ENCODE measurements around the gene OVCH2.
"Not testable (repeated sequence)": the region's sequence is repeated elsewhere in the genome, so short reads cannot be mapped to it uniquely, and the experiment has no call there.

The OVCH2 gene

GRCh38 chr11:7670641-7671040 lies 35.6 kb downstream of the OVCH2 start:
- DNase-seq, result no peak

DNA sequence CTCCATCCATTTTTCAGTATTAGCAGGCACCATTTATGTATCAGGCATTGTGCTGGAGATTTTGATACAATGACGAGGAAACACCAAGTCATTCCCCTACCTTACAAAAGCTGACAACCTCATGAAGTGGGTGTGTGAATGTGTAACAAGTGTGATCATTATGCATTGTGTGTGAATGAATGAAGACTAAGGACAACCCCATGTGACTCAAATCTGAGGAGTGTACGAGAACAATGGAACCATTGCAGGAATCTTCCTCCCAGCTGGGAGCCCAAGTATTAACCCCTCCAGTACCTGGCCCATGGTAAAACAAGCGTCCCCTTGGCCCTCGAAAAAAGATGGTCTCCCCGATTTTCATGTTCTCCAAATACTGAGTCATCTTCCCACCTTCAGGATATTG lies 37.4 kb downstream of the OVCH2 start:
- DNase-seq, result no peak

DNA sequence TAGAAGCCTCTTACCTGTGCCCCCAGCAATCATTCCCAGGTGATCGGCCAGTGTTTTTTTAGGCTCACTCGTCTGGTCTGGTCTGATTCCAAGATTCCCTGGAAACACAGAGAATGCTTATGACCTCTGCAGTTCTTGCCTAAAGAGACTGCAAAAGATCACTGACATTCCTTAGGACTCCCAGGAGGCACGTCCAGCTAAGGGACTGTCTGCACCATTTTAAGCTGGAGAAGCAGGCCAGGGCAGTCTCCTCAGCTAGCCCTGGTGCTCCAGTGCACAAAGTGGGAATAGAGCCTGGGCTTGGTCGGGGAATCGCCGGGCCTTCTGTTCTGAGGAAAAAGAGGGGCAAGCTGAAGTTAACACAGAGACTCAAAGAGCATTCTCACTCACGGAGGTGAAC lies 37.8 kb downstream of the OVCH2 start:
- no peak for DNase-seq

DNA sequence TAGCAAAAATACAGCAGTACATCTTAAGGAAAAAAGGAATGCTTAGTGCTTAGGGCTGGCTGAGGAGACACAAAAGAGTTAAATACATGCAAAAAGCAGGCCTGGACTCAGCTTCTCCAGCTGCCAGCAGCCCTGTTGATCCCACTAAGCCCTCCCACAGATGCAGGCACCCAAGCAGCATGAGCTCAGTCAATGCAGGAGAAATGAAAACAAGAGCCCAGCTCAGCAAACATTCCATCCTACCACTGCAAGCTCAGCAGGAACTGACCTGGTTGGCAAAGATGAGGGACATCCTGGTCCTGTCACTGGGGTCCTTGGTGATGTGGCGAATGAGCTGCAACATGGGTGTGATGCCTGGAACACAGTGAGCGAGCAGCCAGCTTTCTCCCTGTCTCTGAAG lies 38.8 kb downstream of the OVCH2 start:
- no peak for DNase-seq

DNA sequence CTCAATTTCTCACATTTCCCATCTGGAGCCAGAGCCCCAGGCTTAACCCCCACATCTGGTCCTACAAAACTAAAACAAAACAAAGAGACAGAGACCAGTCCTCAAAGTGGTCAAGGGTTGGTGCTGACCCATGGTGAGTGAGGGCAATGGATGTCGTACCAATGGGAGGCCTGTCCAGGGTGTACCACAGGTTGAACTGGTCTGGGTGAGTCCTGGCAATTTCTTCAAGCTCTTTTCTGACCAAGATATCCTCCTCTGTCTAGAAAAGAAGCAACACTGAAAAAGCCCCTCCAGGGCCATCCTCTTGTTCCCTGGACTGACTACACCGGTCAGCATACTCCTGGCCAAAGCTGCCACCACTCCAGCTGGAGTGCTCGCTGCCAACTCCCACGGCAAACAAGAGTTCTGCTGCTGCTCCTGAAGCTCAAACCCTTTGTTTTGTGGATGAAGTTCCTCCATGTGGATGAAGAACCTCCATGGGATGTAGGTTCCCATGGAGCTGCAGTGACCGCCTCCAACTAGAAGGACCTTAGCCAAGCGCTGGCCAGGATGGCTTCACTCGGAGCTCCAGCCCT lies 39.9 kb downstream of the OVCH2 start:
- DNase-seq, result no peak

DNA sequence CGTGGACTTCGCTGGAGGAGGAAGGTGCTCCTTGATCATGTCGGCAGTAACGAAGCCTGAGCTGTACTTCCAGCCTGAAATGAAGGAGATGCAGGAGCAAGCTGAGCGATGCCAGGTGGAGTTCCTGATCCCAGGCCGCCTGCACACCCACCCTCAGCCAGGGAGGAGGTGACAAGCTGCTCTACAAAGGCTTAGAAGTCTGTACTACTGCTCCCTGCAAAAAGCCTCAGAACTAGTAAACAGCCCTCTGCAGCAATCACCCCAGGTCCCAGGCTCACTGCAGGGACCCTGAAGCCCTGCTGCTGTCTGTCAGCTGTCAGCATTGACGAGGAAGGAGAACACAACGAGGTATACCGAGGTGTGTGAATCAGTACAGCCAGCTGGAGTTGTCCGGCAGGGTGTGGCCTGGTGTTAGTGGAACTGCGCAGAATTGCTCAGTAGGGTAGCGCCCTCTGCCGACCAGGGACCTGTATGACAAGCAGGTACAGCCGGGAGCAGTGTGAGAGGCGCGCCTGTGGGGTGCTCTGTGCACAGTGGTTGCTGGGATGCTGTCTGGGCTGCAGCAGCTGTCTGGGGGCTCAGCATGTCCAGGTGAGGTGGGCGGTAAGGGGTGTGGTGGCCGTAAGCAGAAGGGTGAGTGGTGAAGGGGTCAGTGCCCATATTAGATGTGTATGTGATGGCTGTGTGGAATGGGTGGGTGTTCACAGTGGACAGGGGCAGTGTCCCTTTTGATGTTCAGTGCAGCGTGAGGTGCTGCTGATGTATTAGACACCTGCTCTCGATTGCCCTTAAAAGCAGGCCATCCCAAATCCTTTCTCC lies 40.6 kb downstream of the OVCH2 start:
- DNase-seq, result peak; percentile 3

GRCh38 chr11:7664867-7665266 lies 41.4 kb downstream of the OVCH2 start:
- no peak for DNase-seq

- not testable (repeated sequence) for DNase-seq
These were observed 42.7 kb downstream of the OVCH2 start for GRCh38 chr11:7663531-7663930.

DNA sequence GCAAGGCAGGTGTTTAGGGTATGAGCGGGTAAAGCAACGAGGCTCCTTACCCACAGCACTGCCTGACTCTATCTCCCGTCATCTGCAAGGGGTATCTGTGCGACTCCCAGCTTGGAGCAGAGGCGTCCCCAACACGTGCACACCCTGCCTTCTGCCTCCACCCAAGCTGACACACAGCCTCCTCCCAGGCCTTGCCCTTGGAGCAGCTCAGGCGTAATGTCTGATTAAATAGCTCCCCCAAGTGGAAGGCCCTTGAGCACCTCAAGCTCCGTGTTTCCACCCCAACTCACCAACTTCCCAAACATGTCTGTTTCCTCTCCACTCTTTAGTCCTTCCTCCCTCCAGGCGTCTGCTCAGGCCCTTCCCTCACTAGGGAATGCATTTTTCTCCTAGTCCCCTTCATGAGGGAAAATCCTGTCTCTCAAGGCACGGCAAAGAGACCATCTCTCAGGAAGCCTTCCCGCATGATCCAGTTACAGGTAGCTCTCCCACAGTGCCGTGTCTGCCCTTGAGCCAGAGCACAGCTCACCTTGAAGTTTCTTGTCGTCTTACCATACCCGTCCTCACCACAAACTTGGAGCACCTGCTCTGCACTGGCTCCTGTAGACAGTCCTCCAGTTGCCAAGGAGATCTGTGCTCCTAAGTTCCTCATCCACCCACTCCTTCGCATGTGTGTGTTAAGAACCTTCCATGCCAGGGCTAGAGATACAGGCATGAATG lies 48.8 kb downstream of the OVCH2 start:
- no peak for DNase-seq

DNA sequence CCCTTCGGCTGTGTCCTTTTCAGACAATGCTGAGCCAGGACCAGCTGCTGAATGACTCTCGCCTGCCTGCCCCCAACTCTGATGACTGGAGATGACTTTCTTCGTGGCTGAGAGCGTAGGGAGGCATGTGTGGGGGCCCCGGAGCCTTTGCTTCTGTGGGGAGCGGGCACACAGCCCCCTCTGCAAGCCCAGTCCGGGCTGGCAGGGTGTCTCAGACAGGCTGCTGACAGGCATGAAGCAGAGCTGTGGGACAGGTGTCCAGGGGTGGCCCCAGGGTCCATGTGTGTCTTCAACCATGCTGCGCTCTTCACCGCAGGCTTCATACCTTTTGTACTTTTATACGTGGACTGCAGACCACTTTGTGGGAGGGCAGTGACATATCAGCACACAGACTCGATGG lies 49.6 kb downstream of the OVCH2 start:
- no peak for DNase-seq

DNA sequence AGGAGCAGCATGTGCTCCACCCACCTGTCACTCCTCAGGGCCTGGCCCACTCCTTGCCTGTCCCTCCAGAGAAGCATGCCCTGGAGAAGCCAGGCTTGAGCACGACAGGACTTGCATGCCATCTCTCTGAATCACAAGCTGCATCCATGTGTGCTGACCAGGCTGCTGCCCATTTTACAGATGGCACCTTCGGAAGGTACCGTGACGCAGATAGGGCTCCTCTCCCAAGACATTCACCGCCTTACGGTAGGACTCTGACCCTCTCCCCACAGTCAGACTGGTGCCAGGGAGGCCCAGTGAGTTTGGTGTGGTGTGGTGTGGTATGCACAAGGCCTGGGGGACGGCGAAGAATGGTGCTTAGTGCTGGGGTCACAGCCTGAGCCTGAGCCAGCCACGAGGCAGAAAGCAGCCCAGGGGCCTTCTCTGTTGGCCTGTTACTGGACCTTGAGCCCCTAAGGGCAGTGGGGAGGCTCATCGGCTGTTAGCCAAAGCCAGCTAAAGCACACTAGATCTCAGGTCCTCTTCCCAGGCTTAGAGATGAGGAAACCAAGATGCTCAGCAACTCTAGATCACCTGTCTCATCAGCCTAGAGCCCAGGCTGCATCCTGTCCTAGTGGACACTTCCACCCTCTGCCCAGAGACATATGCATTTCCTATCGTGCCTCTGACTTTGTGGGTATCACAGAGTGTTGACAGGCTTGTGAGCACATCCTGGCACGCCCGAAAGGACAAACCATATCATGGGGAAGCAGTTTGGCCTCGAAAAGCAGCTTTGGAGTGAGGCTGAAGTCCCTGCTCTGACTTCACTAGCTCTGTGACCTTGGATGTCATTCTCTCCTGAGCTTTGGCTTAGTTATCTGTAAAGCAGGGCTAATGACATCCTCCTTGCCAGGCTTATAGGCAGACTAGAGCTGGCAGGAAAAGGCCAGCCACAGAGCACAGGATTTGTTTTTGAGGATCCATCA lies 50.7 kb downstream of the OVCH2 start:
- DNase-seq, result no peak

DNA sequence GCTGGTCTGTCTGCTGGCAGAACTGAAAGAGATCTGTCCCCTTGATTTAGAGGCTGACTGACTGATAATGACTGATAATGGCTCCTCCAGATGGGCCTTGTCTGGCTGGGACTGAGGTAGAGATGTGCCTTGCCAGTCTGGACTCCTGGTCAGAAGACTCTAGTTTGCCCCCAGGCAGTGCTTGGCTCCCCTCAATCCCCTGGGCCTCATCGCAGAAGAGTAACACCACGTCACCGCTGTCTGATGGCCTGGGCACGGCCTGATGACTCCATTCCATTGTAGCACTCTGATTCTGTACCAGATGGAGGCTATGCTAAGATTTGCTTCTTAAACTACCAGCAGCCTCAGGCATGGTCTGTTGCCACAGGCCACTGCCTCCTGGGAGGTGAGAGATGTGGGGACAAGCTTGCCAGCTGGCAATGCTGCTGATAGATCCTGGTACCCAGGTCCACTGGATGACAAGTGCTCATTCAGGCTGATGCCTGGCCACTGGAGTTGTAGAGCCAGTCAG lies 52.0 kb downstream of the OVCH2 start:
- no peak for DNase-seq

GRCh38 chr11:7651700-7652099 lies 54.6 kb downstream of the OVCH2 start:
- DNase-seq, result no peak

DNA sequence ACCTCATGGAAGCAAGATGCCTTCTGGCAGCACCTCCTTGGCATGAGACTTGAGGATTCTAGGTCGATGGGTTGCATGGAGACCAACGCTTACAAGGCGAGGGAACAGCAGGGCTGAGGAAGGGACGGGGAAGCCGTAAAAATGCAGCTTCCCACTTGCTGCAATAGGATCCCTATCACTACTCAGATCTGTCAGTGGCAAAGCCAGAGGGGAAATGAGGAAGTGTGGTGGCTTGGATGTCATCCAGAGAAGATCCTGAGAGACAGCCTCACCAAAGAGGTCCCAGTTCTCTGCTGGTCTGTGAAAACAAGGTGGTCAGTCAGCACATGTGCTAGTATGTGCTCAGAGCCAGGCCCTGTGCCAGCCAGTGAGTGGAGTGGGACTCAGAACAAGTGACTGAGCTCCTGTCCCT lies 55.1 kb downstream of the OVCH2 start:
- DNase-seq, result no peak

GRCh38 chr11:7648264-7648663 lies 58.0 kb downstream of the OVCH2 start:
- no peak for DNase-seq

- no peak for DNase-seq
These were observed 59.4 kb downstream of the OVCH2 start for GRCh38 chr11:7646866-7647265.

GRCh38 chr11:7645206-7645605 lies 61.1 kb downstream of the OVCH2 start:
- DNase-seq, result no peak

GRCh38 chr11:7643314-7643713 lies 63.0 kb downstream of the OVCH2 start:
- no peak for DNase-seq

- no peak for DNase-seq
These were observed 63.5 kb downstream of the OVCH2 start for GRCh38 chr11:7642747-7643146.

- DNase-seq, result no peak
These were observed 65.5 kb downstream of the OVCH2 start for GRCh38 chr11:7640816-7641215.

GRCh38 chr11:7639643-7640025 lies 66.6 kb downstream of the OVCH2 start:
- DNase-seq, result no peak
